Activated T-helper 1 cell treated with Interleukin-2 at 50 U/mL for 16 hours (primary cell): Measurements from ENCODE around the gene STK4.

Experiments
- DNase-seq: peaks from one replicate; pipeline ENCODE4 v3.0.0-alpha.2; 2020; ENCODE audit warnings: low read depth

The STK4 gene

DNA sequence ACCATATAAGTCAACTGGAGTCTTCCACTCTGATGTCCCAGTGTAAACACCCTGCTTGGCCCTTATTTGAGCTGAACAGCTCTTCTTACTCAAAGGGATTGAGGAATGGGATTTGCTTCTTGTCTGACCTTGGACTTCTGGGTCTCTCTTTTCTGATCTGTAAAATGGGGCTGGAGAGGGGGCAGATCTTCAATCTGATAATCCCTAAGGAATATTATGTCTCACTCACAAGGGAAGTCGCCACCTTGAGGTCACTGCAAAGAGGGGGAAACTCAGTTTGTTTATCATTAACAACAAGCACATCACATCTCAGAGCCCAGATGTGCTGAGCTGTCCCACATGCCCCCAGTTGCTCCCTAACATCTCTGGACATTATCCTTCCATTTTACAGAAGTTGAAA, 119.6 kb downstream of the STK4 start:
- DNase-seq: no peak

DNA sequence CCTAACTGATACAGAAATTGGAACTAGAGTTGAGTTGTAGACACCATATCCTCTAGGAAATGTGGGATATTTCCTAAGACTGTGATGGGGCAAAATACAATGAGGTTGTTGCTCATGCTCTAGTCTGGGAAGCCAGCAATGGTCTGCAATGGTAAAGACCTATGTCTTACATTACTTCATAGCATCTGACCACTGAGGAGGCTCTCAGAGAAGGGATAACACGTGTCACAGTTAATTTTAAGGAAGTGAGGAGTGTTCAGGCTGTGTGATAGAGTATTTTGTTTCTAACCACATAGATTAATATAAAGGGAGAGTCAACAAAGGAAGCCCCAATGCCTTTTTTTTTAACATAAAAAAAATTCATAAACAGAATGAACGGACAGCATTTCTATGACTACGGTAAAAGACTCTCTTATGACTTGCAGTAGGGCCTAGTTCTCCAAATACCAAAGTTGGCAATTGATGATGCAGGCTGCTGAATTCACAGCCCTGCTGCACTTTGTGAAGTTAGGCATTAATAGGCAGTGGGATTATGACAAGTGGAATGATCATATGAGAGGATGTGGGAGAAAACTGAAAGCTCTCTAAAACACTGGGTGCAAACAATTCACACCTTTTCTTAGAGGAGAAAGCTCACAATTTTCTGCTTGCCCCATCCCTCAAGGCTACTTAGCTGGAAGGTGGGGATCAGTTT, 120.9 kb downstream of the STK4 start:
- DNase-seq: no peak

DNA sequence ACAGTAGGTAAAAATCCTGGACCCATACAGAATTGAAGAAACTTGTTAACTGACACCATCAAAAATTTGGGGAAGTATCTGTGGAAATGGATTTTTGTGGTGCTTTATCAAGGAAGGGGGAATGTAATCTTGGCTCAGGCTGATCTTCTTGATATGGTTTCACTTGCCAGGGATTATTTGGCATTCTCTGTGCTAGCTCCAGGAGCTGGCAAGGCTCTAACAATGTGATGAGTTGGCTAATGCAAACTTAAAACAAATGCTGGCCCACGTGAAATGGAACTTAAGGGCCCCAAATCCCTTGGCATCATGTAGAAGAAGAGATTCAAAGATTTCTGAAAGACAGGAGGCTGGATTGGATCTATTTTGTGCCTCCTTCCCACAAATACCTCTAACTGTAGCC, 121.5 kb downstream of the STK4 start:
- DNase-seq: no peak

DNA sequence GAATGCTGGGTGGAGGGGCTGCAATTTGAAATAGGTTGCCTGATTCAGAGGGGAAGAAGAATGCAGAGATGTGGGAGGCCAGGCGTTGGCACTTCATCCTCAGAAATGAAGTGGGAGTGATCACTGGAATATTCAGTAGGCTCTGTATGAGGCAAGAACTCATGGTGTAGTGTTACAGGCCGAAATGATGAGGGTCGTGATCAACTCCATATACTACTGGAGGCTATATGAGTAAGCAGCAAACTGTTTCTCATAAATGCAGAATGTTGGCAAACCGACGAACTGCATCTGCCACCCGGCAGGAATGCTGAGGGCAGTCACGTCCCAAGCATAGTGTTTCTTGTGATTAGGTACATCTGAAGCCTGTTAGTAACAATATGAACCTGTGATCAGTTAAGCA, 121.9 kb downstream of the STK4 start:
- no peak for DNase-seq

DNA sequence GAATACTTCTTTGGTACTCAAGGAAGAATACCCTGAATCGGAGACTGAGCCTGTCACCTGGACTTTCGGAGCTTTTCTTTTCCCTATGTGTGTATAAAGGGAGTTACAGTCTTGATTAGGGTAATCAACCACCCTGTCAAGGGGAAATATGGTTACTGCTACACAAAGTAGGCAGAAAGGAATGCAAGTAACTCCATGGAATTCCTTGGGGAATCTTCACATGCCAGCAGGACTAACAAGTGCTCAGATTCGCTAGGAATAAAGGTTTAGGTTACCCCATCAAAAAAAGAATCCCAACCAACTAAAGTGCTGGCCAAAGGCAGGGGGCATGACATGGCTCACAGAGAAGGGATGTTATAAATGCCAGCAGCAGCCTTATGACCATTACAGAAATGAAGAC, 124.2 kb downstream of the STK4 start:
- no peak for DNase-seq

DNA sequence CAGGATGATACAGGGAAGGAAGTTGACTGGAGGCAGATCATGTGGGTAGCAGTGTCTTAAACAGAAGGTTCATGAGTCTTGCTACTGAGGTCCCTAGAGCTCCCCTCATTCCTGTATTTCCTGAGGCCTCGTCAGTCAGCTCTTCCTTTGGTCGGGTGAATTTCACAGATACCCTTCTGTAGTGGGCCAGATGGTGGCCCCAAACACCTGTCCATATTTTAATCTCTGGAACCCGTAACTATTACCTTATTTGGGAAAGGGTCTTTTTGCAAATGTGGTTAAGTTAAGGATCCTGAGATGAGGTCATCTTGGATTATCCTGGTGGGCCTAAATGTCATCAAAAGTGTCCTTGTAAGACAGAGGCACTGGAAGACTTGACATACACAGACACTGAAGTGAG, 125.1 kb downstream of the STK4 start:
- no peak for DNase-seq

DNA sequence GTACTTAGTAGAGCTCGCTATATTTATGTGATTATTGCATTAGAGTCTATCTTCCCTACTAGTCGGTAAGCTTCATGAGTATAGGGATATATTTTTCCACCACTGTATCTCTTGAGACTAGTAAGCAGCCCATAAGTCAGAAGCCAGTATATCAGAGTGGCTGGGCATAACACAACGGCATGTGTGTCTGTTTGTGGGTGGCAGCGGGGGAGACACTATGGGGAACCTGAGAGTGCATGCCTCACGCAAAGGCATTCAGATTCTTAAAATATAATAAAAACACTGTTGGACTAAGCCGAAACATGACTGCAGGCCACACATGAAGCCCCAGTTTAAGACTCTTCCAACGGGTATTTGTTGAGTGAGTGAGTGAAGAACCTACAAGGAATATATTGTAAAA, 126.6 kb downstream of the STK4 start:
- no peak for DNase-seq

DNA sequence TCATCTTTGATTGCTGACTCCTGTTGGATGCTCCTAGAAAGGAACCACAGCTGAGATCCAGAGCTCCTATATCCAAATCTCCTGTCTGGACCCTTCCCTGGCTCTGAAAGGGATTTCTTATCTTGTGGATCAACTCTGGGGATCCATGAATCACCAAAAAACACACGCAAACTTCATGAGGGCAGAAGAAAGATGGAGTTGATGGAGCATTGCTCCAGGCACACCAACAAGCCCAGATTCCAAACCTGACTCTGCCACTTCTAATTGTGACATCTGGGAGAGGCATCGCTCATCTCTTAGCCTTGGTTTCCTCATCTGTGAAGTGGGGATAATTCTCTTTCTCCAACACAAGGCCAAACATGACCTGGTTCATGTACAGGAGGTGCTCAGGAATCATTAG, 127.9 kb downstream of the STK4 start:
- no peak for DNase-seq

DNA sequence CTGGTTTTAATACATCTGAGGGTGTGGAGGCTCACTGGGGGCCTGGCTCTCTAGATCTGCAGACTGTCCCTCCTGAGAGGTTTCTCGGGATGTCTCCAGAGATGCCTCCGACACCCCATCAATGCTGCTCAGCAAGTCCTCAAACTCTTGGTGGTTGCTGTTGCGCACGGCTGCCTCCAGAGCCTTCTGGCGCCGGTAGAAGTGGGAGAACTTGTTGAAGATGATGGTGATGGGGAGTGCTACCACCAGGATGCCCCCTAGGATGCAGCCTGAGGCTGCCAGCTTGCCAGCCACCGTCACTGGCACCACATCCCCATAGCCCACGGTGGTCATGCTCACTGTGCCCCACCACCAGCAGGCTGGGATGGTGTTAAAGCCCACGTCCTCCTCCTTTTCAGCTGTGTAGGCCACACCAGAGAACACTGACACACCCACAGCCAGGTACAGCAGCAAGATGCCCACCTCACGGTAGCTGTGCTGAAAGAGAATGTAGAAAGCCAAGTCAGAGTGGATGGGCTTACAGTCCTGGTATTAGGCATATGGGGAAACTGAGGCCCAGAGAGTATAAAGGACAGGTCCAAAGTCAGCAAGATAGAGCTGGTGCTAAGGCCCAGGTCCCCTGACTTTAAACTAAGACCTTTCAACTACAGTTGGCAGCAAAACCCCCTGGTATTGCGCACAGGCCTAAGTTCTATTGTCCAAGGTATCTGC, 128.7 kb downstream of the STK4 start:
- DNase-seq: no peak

DNA sequence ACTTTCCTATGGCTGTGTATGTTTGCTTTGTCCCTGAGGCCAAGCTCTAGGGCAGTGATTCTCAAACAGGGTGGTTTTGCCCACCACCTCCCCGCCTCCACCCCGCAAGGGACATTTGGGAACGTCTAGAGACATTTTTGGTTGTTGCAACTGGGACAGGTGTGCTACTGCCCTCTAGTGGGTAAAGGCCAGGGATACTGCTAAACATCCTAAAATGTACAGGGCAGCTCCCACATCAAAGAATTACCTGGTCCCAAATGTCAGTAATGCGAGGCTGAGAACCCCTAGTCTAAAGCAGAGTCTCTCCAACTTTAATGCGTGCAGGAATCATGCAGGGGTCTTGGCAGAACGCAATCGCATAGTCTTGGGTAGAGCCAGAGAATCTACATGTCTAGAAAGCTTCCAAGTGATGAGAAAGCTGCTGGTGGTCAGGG, 129.5 kb downstream of the STK4 start:
- DNase-seq: no peak

DNA sequence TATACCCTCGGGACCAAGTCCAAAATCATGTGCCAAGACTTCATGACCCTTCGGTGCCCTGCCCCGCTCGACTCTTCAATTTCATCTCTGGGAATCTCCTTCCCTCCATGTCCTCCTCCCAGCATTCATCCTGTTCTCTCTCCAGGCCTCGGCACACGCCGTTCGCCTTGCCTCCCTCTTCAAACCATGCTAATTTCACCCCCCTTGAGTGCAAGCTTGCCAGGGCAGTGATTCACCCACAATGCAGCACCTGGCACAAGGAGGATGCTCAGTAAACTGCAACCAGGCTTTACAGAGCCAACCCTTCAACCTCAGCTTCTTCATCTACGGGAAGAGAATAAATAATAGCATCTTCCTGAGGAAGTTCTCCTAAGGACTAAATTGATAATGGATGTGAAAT, 130.5 kb downstream of the STK4 start:
- DNase-seq: no peak

DNA sequence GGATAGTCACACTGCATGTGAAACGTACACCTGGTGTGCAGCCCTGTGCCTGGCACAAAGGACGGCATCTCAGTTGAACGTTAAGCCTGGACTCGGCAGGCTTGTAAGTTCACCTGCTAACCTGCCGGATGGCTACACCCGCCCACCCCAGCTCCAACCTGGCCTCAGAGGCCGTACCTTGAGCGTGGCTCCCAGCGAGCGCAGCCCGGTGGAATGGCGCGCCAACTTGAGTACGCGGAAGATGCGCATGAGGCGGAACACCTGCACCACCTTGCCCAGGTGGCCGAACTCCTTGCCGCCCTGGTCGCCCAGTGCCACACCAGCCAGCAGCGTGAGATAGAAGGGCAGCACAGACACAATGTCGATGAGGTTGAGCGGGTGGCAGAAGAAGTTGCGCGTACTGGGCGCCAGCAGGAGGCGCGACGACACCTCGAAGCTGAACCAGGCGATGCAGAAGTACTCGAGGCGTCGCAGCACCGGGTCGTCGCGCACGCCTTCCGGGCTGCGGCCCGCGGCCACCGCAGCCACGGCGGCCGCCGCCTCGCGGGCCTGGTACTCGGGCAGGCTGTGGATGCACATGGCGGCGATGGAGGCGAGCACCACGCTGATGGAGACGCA, 131.3 kb downstream of the STK4 start:
- DNase-seq: no peak

DNA sequence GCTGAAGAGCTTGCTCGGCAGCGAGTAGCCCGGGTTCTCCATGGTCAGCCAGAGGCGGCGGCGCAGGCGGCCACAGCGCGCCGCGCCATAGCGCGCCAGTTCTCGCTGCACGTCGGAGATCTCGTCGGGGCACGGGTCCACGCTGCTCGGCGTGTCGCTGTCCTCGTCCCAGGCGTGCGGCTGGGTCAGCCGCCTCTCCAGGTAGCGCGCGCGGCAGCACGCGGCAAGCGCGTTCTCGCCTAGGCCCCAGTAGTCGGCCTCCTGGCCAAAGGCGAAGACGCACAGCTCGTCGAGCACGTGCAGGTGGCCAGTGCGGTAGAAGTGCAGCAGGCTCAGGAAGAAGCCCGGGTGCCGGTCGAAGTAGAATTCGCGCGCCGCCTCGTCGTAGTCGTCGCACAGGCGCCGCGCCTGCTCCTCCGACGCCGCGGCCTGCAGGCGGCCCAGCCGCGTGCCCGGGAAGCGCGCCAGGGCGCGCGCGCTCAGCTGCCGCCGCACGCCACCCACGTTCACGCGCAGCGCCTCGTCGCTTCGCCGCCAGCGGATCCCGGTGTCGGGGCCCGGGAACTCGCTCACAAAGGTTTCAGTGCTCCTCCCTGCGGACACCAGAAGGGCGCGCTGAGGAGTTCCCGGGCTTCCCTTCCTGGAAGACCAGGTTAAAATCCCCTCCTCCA, 131.9 kb downstream of the STK4 start:
- no peak for DNase-seq

DNA sequence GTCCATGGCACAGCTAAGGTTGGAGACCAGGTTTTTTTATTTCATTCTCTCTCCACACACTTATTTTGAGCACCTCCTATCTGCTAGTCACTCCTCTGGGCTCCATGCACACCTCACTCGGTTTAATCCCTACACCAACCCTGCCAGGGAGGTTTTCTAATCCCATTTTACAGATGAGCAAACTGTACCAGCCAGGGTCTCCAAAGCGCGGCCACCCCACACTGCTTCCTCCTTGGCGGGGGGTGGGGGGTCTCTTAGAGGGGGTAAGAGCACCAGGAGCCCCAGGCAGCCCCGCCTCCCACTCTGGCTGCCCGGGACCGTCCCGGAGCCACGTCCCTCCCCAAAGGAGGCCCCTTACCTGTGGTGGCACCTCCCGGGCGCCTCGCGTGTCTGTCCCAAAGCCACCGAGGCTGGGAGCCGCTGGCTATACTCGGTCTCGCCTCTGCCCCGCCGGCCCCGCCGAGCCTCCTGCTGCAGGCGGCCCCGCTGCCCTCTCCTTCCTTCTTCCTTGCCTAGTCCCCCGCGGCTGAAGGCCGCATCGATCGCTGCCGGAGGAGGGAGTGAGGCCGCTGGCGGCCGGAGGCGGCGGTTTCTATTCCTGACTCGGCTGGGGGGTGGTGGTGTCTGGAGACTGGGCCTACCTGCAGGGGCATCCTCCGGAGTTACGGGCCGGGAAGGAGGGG, 134.4 kb downstream of the STK4 start, which contains the start of gene KCNS1:
KCNS1 (minus strand) TSS at position 565 of the 683 bp plus-strand sequence. CDS start 1,891 bp downstream, outside the sequence.
- DNase-seq: no peak

DNA sequence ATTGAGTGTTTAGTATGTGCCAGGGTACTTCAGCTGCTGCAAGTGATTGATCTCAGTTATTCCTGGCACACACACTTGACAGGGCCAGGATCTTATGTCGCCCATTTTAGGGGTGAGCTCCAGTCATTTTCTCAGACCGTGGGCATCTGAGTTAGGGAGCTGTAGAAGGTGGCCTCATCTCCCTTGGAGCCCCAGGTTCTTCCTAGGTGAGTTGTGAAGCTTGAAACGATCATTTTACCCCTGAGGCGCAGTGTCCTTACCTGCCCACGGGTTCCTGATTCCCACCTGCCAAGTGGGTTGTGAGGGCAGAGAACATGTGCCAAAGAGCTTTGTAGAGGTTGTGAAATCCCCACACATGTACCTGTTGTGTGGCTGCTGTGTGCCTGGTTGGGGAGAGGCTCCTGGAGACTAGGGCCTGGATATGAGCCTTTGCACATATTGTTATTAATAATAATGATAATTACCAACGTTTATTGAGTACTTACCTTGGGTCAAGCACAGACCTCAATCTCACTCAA, 135.1 kb downstream of the STK4 start:
- no peak for DNase-seq

DNA sequence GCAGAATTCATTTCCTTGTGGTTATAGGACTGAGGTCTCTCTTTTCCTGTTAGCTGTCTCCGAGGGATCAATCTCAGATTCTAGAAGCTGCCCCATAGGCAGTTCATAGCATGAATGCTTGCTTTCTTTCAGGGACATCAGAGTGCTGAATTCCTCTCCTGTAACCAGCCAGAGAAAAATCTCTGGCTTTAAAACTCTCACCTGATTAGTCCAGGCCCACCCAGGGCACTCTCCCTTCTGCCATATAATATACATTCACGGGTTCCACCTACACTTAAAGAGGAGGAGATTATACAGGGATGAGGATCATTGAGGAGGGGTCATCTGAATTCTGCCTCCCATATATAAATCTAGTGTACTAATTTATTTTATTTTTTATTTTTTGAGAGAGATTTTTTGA, 136.8 kb downstream of the STK4 start:
- DNase-seq: no peak

DNA sequence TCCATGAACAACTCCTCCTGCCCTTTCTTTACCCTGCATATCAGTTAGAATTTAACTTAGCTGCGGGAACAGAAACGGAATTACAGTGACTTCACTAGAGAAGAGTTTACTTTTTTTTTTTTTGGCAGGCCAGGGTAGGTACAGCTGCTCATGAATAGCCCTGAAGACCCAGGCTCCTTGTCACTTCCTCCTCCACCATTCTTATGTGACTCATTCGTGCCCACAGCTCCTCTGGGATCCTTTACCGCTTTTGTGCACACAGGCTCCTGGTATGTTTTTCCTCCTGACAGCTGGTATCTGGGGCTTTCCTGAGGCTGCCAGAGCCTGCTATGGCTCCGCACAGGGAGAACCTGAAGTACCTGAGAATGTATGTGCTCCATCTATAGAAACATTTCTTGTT, 138.5 kb downstream of the STK4 start:
- DNase-seq: no peak

DNA sequence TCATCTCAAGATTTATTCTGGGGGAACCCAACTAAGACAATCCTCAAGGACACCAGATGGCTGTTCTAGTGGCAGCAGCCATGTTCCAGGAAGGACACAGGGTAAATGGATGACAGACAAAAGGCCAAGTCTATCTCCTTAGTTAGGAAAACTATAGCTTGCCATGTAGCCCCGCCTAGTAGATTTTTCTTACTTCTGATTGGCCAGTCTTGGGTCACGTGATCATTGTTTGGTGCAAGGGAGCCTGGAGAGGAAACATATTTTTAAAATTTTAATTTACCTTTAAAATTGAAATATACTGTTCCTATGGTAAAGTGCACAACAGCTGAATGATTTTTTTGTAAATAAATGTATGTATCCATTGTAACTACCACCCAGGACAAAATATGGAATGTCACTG, 139.0 kb downstream of the STK4 start:
- DNase-seq: no peak

DNA sequence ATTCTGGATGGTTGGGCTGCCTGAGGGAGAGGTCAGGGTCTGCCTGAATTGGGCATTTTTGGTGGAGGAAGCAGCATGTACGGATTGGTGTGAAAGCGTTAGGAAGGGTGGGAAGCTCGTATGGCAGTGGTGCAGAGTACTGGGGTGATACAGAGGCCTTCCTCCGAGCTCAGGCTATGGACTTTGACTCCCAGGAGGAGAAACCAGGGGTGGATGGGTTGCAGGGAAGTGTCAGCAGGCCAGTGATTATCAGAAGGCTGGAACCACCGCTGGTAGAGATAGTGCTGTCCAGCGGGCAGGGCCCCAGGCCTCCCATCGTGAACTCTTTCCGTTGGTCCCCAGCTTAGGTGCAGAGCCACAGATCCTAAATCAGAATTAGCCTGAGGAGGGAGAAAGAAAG, 143.3 kb downstream of the STK4 start:
- no peak for DNase-seq

DNA sequence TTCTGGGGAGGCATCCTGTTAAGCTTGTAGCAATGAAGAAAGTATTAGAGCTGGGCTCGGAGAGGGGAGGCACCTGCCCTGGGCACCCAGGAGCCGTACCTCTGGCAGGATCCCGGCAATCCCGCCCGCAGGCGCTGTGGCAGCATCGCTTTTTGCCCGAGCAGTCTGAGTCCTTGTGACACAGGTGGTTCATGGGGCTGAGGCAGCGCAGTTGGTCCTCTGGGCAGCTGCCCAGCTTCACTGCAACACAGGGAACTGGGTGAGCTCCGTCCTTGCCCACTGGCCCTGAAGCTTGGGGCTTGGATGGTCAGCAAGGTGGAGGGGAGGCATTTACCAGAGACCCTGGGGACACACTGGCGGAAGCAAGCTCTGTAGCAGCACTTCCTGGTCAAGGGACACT, 144.0 kb downstream of the STK4 start:
- DNase-seq: no peak

DNA sequence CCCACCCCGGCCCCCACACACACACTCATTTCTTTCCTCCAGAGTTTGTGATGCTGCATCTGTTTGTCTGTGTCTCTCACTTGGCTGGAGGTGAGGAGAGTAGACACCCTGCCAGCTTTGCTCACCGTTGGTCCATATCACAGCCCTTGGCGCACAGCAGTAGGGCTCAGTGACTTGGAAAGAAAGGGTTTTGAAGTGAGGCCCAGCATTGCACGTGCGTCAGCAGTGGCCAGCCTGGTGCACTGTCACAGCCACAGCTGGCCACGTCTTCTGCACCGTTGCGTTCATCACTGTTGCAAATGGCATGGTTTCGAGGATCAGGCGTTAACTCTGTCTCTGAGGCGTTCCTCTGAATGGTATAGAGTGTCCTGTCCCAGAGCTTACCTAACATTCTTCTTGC, 145.0 kb downstream of the STK4 start:
- no peak for DNase-seq
